G401.6 (cell line): Measurements from ENCODE around the gene PTPRN2.
"Not testable (repeated sequence)": the region's sequence is repeated elsewhere in the genome, so short reads cannot be mapped to it uniquely, and the experiment has no call there.

Experiments used
- FAIRE-seq: peaks from 2 replicates; lab custom pipeline; 2012; peaks lifted over from hg19 to GRCh38; lab: Jason Lieb, UNC

Gene PTPRN2

DNA sequence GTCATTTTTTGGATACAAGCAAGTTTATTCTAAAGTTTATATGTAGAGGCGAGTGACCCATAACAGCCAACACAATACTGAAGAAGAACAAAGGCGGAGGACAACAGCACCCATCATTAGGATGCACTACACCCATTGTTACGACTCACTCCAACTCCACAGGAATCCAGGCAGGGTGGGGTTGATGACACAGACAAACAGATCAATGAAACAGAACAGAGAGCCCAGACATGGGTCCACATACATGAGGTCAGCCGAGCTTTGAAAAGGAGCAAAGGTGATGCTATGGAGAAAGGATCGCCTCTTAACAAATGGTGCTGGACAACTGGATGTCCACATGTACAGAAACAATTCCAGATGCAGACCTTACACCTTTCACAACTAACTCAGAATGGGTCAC, 426.4 kb downstream of the PTPRN2 start:
- FAIRE-seq: no peak

DNA sequence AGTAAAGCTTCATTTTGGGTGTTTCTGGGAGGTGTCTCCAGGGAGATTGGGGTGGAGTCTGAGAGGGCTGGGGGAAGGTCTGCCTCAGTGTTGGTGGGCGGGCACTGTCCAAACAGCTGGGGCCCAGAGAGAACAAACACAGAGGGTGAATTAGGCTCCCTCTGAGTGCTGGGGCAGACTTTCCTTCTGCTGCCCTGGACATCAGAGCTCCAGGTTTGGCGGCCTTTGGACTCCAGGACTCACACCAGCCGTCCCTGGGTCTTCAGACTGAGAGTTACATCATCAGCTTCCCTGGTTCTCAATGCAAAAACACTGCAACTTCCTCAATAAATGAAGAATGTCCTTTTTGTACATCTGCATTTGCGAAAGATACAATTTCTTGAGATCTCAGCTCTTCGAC, 427.4 kb downstream of the PTPRN2 start:
- no peak for FAIRE-seq

DNA sequence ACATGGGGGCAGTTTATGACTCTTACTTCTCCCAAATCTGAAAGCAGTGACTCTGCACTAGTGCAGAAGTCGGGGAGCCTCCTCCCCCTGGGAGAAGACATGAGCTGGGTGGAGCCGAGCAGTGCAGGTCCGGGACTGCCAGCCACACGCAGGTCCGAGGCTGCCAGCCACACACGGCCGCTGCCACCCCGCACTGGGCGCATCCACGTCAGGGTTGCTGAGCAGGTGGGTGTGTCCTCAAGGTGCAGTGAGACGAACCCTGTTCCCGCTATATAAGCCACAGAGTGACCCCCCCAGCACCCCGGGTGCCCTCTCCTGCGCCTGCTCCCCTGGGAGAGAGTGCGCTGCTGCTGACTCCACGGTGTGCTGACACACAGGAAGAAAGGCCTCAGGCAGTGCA, 430.2 kb downstream of the PTPRN2 start:
- FAIRE-seq: no peak

DNA sequence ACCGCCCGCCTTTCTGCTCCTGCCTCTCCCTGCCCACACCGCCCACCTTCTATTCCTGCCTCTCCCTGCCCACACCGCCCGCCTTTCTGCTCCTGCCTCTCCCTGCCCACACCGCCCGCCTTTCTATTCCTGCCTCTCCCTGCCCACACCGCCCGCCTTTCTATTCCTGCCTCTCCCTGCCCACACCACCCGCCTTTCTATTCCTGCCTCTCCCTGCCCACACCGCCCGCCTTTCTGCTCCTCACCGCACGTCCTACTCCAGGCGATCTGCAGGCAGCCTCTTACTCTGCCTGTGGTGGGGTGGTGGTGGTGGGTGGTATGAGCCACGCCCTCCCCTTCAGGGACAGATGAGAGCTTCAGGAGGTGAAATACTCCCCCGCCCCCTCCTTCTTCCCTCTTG, 436.4 kb downstream of the PTPRN2 start:
- FAIRE-seq: not testable (repeated sequence)

DNA sequence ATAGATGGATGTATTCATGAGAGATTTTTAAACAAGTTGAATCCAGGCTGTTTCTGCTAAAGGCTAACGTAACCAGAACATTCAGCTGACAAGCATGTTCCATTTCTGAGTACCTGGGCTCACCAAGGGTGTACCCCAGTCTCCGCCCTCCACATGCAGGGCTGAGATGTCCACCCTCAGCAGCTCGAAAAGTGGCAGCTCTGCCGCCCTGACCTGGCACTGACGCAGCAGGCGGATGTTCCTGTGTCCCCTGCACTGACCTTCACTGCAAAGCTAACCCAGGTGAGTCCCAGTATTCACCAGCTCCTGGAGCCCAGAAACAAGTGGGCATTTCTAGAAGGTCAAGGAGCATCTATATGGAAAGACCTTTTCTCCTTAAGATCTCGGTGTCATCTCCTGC, 437.4 kb downstream of the PTPRN2 start:
- no peak for FAIRE-seq

DNA sequence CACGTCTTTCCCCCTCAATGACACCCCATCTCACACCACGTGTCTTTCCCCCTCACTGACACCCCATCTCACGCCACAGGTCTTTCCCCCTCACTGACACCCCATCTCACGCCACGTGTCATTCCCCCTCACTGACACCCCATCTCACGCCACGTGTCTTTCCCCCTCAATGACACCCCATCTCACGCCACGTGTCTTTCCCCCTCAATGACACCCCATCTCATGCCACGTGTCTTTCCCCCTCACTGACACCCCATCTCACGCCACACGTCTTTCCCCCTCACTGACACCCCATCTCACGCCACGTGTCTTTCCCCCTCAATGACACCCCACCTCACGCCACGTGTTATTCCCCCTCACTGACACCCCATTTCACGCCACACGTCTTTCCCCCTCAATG, 440.2 kb downstream of the PTPRN2 start:
- not testable (repeated sequence) for FAIRE-seq

GRCh38 chr7:158145370-158145769, 442.3 kb downstream of the PTPRN2 start:
- no peak for FAIRE-seq

GRCh38 chr7:158143196-158144120, 444.2 kb downstream of the PTPRN2 start:
- FAIRE-seq: no peak

DNA sequence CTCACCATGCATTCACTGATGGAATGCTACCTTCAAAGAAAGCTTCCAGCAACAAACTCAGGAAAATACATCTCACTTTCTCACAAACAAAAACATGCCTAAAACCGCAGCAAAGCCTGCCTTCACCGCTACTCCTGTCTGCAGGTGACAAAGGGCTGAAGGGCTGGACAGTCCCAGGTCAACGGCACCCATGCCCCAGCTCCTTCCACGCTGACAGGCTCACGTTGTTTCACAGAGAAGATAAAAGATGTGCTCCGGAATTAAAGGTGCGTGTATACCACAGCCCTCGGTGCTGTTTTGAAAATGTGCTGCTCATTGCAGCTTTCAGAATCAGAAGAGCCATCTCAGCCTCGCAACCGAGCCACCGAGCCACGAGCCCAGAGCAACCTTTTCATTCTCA, 445.0 kb downstream of the PTPRN2 start:
- no peak for FAIRE-seq

DNA sequence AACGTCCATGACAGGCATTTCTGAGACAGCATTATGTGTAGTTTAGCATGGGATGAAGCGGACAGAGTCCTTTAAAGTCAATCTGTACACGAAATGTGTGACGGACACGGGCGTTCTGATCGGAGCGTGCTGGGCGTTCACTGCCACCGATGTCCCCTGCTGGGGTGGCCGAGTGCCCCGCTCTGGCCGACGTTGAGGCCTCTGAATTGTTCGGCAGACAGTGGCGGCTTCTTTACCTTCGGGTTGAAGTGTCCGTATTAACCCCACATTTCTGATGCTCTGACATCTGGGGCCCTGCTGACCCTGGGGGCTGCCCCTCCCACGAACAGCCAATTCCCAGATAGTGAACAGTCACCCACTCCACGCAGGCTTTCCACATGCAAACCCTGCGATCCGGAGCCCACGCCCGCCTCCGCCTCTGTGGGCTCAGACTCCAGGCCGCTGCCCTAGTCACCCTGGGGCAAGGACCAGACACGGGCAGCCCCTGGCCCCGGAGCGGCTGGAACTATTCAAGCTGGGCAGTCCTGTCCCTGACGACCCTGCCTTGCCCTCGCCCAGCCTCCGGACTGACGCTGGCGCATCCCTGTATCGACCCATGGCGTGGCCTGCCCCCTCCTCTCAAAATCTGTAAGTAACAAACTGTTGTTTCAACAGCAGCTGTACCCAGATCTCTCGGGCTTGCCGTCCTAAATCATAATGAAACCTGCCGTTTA, 445.7 kb downstream of the PTPRN2 start:
- FAIRE-seq: no peak

GRCh38 chr7:158141221-158141582, 446.4 kb downstream of the PTPRN2 start:
- FAIRE-seq: no peak

GRCh38 chr7:158140538-158141220, 446.9 kb downstream of the PTPRN2 start:
- no peak for FAIRE-seq

- FAIRE-seq: no peak
Observed at GRCh38 chr7:158139499-158139898, 448.1 kb downstream of the PTPRN2 start.

GRCh38 chr7:158138329-158138597, 449.4 kb downstream of the PTPRN2 start:
- no peak for FAIRE-seq

DNA sequence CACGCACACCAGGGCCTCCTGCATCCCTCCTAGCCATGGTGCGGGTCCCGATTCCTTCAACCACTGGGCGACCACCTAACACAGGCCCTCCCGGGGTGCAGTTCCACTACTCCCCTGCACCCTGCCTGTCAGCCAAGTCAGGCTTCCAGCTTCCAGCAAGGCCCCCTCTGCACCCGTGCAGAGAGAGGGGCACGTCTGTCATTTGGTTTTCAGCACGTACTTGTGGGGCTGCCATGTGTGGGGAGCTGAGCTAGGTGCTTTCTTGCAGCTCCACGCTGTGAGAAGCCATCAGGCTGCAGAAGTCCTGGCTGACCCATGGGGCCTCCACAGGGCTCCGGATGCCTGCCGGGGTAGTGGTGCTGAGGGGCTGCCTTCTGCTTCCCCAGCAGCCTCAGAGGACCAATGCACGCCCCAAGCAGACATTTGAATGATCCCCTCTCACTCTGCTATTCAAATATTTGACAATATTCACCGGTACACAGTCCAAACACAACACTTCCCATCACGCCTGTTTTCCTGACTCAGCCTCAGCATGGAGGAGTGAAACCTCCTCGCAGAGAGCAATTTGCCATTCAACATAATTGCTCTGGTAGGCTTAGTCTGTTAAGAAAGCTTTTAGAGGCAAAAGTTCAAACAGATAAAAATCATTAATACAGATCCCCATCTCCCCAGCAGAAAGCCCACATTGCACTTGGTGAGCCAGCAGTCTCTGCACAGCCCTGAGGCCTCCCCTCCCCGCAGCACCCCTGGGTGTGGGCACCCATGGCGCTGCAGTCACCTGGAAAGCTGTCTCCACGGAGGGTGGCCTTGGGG, 449.9 kb downstream of the PTPRN2 start:
- no peak for FAIRE-seq

DNA sequence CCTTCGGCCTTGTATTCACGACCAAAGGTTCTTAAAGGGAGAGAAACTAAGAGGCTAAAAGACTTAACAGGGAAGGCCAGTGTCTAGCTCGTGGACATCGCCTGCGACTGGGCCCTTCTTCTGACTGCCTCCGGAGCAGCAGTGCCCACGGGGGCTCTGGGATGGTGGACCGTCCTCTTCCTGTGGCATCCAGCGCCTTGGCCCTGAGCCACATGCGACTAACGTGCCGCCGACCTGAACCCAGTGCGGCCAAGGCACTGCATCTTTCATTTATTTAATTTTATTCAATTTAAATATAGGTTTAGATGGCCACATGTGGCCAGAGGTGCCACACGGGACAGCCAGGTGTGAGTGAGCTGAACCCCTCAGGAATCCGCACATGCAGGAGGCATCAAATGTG, 451.7 kb downstream of the PTPRN2 start:
- no peak for FAIRE-seq

DNA sequence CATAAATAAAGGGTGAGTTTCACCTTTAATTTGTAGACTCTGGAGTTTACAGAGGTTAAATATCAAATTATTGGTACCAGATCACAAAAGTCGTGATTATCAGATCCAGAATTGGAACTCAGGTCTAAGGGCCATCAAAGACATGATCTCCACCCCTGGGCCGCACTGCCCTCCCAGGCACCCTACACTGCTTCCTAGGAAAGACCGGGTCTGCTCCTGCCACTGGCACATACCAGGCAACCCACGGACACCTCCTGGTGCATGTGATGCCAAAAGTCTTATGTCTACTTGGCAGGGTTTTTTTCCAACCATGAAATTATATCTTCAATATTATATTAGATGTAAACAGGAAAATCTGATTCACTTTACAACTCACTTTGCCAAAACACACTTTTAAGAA, 452.8 kb downstream of the PTPRN2 start:
- FAIRE-seq: no peak

DNA sequence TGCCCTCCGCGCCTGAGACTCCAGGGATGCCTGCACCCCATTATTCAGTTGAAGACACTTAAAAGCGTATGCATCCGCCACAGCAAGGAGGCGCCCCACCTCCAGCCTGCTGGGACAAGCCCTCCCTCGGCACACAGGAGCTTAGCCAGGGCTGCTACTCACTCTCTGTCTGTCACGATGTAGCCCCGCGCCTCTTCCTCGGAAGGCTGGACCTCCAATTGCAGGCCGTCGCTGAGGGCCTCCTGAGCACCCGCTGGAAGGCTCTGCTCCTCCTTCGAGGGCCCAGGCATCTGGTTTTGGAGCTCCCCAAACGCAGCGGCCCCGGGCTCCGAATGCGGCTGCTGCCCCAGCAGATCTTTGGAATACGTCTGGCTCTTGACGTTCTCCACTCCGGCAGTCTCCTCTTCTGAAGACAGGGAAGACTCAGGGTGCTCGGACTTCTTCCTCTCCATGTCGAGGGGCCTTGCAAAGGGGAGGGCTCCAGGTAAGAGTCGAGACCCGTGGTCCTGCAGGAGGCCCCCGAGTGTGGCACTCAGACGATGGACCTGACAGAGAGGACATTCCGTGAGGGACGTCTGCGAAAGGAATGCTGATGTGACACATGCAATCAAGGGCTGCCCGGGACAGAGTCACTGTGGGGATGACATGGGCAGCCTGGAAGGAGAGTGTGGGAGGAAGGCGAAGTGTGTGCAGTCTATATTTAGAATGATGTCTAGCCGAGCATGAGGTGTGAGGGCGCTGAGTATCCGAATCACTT, 453.9 kb downstream of the PTPRN2 start:
- FAIRE-seq: no peak

- FAIRE-seq: no peak
Observed at GRCh38 chr7:158133057-158133456, 454.6 kb downstream of the PTPRN2 start.

DNA sequence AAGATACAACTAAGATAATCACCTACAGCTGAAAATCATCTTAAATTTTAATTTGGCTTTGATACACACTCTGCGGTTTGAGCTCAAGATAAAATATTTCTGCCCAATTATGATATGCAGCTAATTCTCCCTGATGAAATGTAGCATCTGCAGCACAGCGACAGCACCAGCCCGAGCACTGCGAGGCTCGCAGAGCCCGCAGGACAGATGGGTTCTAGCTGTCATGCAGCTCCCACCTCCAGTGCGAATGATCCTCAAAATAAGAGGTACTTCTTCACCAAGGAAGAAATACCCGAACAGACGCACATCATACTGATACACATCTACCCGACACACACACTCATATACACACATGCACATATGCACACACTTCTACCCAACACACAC, 457.6 kb downstream of the PTPRN2 start:
- FAIRE-seq: no peak
